Calu3 (cell line): Measurements from ENCODE around the gene DENND5B. TPM values are rescaled to one million over a fixed set of nuclear protein-coding genes. Genes with fewer than 3 reads are reported as not detected.

Experiments used
- BruUV-seq: library from RNA; stranded (reverse); fragments of 400-500 nt; replicated peaks from 2 replicates; lab custom pipeline; 2021; lab: Mats Ljungman, UMichigan
- CTCF ChIA-PET: fragments of 300-600 bp; sonication (Branson Sonifier 250); formaldehyde crosslinking; loops from one replicate; lab custom pipeline; 2022; ENCODE audit warnings: antibody characterized with exemption; lab: Charles Lee
- DNase-seq: peaks from one replicate; pipeline ENCODE4 v3.0.0; 2022
- H3K27ac Mint-ChIP-seq: one replicate; pipeline ENCODE4 v1.8.0; 2022; ENCODE audit warnings: mixed read lengths; ENCODE audit not compliant: unreplicated experiment
- H3K27me3 Mint-ChIP-seq: one replicate; pipeline ENCODE4 v1.8.0; 2022; ENCODE audit warnings: mixed read lengths; ENCODE audit not compliant: unreplicated experiment
- H3K36me3 Mint-ChIP-seq: one replicate; pipeline ENCODE4 v1.8.0; 2022; ENCODE audit warnings: mild to moderate bottlenecking, moderate library complexity, mixed read lengths; ENCODE audit not compliant: insufficient read depth, unreplicated experiment
- H3K4me1 Mint-ChIP-seq: one replicate; pipeline ENCODE4 v1.8.0; 2022; ENCODE audit warnings: mild to moderate bottlenecking, low read depth, mixed read lengths; ENCODE audit not compliant: unreplicated experiment
- H3K4me3 Mint-ChIP-seq: one replicate; pipeline ENCODE4 v1.8.0; 2022; ENCODE audit warnings: mild to moderate bottlenecking, low read depth, moderate library complexity, mixed read lengths; ENCODE audit not compliant: unreplicated experiment
- H3K9me3 Mint-ChIP-seq: one replicate; pipeline ENCODE4 v1.8.0; 2022; ENCODE audit warnings: low read depth, mixed read lengths; ENCODE audit not compliant: unreplicated experiment
- intact Hi-C: fragments of 100-400 bp; cut with micrococcal nuclease; formaldehyde crosslinking; loops from one replicate; pipeline ENCODE4 v1.10.0; 2022; ENCODE audit not compliant: unreplicated experiment
- total RNA-seq: library from RNA; stranded (reverse); gene quantifications from 2 replicates; pipeline ENCODE4 v1.2.3, GENCODE V29; 2022
- TF ChIP-seq, protein P1 (sequence below): fragments of 200-600 bp; IDR thresholded peaks from one replicate; pipeline ENCODE4 v1.8.0; 2022; ENCODE audit warnings: antibody characterized with exemption; ENCODE audit not compliant: unreplicated experiment

DENND5B gene
- total RNA-seq, 1 experiment from 2014 or later = 10.2 TPM

DNA sequence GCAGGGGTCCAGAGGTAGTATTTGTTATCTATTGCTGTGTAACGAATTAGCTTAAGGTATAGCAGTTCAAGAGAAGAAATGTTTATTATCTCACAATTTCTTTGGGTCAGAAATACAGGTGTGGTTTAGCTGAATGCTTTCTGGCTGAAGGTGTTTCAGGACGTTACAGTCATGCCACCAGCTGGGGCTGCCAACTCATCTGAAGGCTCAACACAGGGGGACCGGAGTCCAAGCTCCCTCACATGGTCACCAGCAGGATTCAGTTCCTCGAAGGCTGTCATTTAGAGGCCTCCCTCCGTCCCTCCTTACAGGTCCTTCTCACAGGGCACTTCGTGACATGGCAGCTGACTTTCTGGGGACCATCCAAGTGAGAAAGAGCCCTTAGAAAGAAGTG, 227.5 kb downstream of the DENND5B start:
- intact Hi-C loops = loop anchor here (1.0 to 5.0 kb wide), 3 partner anchors 37 to 112 kb away; partner anchors contain the start of gene SINHCAF
- peaks cover 9% of the 10 kb centered on the region for H3K36me3 Mint-ChIP-seq
- DNase-seq = no peak
- no peak overlapping the region for H3K27ac Mint-ChIP-seq
- no peaks in the 10 kb centered on the region for H3K9me3 Mint-ChIP-seq
- BruUV-seq = no TSS peak
- H3K27me3 Mint-ChIP-seq = no peaks in the 10 kb centered on the region
- TF ChIP-seq, protein P1, sequence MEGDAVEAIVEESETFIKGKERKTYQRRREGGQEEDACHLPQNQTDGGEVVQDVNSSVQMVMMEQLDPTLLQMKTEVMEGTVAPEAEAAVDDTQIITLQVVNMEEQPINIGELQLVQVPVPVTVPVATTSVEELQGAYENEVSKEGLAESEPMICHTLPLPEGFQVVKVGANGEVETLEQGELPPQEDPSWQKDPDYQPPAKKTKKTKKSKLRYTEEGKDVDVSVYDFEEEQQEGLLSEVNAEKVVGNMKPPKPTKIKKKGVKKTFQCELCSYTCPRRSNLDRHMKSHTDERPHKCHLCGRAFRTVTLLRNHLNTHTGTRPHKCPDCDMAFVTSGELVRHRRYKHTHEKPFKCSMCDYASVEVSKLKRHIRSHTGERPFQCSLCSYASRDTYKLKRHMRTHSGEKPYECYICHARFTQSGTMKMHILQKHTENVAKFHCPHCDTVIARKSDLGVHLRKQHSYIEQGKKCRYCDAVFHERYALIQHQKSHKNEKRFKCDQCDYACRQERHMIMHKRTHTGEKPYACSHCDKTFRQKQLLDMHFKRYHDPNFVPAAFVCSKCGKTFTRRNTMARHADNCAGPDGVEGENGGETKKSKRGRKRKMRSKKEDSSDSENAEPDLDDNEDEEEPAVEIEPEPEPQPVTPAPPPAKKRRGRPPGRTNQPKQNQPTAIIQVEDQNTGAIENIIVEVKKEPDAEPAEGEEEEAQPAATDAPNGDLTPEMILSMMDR = no peak
- H3K4me1 Mint-ChIP-seq = peaks cover 19% of the 10 kb centered on the region
- H3K4me3 Mint-ChIP-seq = no peak overlapping the region
- CTCF ChIA-PET = interaction anchor here (0.6 to 2.6 kb wide), 6 partner anchors 26 to 290 kb away, joined by 3 to 9 read pairs (median 8); partner anchors contain the start of gene SINHCAF

DNA sequence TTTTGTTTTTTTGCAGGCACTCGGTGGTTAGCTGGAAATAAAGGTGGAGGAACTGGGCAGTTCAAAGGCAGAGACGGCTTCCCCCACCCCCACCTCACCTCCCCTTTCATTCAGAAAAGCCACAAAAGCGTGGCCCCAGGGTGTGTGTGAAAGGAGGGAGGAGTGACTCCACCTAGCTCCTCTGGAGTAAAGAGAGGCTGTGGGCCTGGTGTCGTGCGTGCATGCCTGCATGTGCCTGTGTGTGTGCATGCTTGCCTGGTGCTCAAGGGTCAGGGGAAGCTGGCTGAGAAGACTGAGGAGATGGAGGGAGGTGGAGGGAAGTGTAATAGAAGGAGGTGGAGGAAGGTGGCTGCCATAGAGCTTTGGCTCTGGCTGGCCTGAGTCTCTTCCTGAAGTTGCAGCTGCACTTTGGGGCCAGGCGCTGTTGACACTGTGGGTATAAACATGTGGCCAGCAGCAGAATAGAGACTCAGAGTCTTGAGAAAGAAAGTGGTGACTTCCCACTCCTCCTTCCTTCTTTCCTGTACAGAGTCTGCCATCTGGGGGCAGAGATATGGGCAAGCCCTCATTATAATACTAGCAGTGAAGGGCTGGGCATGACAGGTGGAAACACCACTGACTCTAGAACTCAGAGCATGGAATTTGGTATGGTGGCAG, 228.0 kb downstream of the DENND5B start:
- intact Hi-C loops = loop anchor here (1.0 to 5.0 kb wide), 3 partner anchors 36 to 112 kb away; partner anchors contain the start of gene SINHCAF
- TF ChIP-seq, protein P1 = no peak
- peak overlapping the region; percentile 64 for H3K4me3 Mint-ChIP-seq
- H3K9me3 Mint-ChIP-seq = no peaks in the 10 kb centered on the region
- peak overlapping the region; percentile 82 for H3K27ac Mint-ChIP-seq
- peak; percentile 40 for DNase-seq
- CTCF ChIA-PET = interaction anchor here (0.5 to 2.6 kb wide), 7 partner anchors 12 to 290 kb away, joined by 3 to 9 read pairs (median 7); partner anchors contain the start of gene SINHCAF
- no TSS peak for BruUV-seq
- H3K27me3 Mint-ChIP-seq = no peaks in the 10 kb centered on the region
- H3K36me3 Mint-ChIP-seq = peaks cover 9% of the 10 kb centered on the region
- H3K4me1 Mint-ChIP-seq = peaks cover 17% of the 10 kb centered on the region

DNA sequence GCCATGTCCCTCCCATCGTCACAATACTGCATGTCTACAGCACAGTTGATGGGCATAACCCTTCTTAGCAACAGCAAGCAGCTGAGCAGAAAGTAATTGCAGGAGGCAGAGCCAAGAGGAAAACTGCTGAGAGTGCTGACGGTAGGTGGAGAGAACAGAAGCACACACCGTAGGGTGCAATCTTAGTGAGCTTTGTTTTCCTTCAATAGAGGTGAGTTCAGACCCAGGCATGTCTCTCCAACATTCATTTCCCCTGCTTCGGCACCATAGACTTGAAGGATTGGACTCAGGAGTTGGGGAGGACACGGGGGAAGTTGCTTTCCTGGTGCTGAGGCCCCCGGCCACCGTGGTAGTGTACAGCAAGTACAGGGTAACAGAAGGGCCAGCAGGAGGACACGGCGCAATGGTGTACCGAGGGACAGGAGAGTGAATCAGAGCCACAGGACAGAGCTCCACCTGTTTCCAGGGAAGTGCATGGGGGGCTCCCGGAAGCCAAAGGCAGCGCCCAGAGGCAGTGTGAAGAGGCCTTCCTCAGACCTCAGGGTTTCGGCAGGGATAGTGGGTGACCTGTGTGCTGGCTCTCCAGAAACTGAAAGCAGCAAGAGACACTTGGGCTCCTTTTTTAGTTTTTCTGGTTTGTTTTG, 228.7 kb downstream of the DENND5B start:
- TF ChIP-seq, protein P1 = no peak
- intact Hi-C loops = loop anchor here (2.0 to 5.0 kb wide), 2 partner anchors 35 to 45 kb away; partner anchors contain the start of gene SINHCAF
- DNase-seq = peak; percentile 30
- H3K27me3 Mint-ChIP-seq = no peaks in the 10 kb centered on the region
- no peaks in the 10 kb centered on the region for H3K9me3 Mint-ChIP-seq
- H3K36me3 Mint-ChIP-seq = peaks cover 9% of the 10 kb centered on the region
- H3K27ac Mint-ChIP-seq = peak overlapping the region; percentile 82
- H3K4me3 Mint-ChIP-seq = peak overlapping the region; percentile 64
- CTCF ChIA-PET = interaction anchor here (0.5 to 2.6 kb wide), 6 partner anchors 13 to 291 kb away, joined by 3 to 9 read pairs (median 6); no protein-coding TSS in a partner anchor
- peaks cover 17% of the 10 kb centered on the region for H3K4me1 Mint-ChIP-seq
- BruUV-seq = no TSS peak

DNA sequence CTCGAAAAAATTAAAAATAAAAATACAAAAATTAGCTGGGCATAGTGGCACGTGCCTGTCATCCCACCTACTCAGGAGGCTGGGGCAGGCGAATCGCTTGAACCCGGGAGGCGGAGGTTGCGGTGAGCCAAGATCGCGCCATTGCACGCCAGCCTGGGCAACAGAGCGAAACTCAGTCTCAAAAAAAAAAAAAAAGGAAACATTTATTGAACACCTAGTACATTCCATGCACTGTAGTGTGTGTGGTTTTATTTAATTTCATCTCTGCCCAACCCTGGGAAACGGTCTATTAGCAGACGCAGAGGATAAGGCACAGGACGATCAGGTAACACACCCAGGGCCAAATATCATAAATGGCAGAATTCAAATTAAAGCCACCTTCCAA, 229.2 kb downstream of the DENND5B start:
- Mint-ChIP-seq H3K27me3 (no peaks in the 10 kb centered on the region), H3K9me3 (no peaks in the 10 kb centered on the region), H3K4me3 (peak overlapping the region; percentile 64), H3K4me1 (peaks cover 17% of the 10 kb centered on the region), H3K36me3 (peaks cover 9% of the 10 kb centered on the region), H3K27ac (peak overlapping the region; percentile 82)
- TF ChIP-seq, protein P1 = no peak
- CTCF ChIA-PET = interaction anchor here (1.8 to 2.6 kb wide), 2 partner anchors 24 to 90 kb away, joined by 9 read pairs; no protein-coding TSS in a partner anchor
- no peak for DNase-seq
- no TSS peak for BruUV-seq
- intact Hi-C loops = loop anchor here (2.0 to 5.0 kb wide), 2 partner anchors 35 to 44 kb away; partner anchors contain the start of gene SINHCAF
